Glutamatergic neuron (in vitro differentiated cells): Measurements from ENCODE around the gene UBL4A. TPM values are rescaled to one million over a fixed set of nuclear protein-coding genes. Genes with fewer than 3 reads are reported as not detected.

Source experiments
- DNase-seq: peaks from one replicate; pipeline ENCODE4 v3.0.0; 2022
- H3K27ac Mint-ChIP-seq: one replicate; pipeline ENCODE4 v1.8.0; 2020; ENCODE audit warnings: mild to moderate bottlenecking, mixed read lengths, inconsistent platforms; ENCODE audit not compliant: unreplicated experiment
- H3K27me3 Mint-ChIP-seq: one replicate; pipeline ENCODE4 v1.8.0; 2020; ENCODE audit warnings: mild to moderate bottlenecking, moderate library complexity, mixed read lengths, inconsistent platforms; ENCODE audit not compliant: unreplicated experiment
- H3K36me3 Mint-ChIP-seq: one replicate; pipeline ENCODE4 v1.8.0; 2020; ENCODE audit warnings: mild to moderate bottlenecking, mixed read lengths, inconsistent platforms; ENCODE audit not compliant: unreplicated experiment
- H3K4me1 Mint-ChIP-seq: one replicate; pipeline ENCODE4 v1.8.0; 2020; ENCODE audit warnings: mild to moderate bottlenecking, low read depth, mixed read lengths, inconsistent platforms; ENCODE audit not compliant: unreplicated experiment
- H3K4me3 Mint-ChIP-seq: one replicate; pipeline ENCODE4 v1.8.0; 2020; ENCODE audit warnings: mild to moderate bottlenecking, mixed read lengths, inconsistent platforms; ENCODE audit not compliant: unreplicated experiment
- H3K9me3 Mint-ChIP-seq: one replicate; pipeline ENCODE4 v1.8.0; 2020; ENCODE audit warnings: mild to moderate bottlenecking, moderate library complexity, mixed read lengths, inconsistent platforms; ENCODE audit not compliant: unreplicated experiment
- total RNA-seq: library from RNA; stranded (reverse); fragmentation: NEBNext Ultra II Directional; extraction: Animal tissue kit (Norgen Biotek cat#: 25700); gene quantifications from one replicate; pipeline ENCODE4 v1.2.1, GENCODE V29; 2021; ENCODE audit not compliant: unreplicated experiment
- TF ChIP-seq, protein P1 (sequence below): fragments of 200-600 bp; sonication (generic); IDR thresholded peaks from one replicate; pipeline ENCODE4 v1.5.0; 2021; ENCODE audit not compliant: partially characterized antibody, unreplicated experiment

UBL4A gene
- total RNA-seq, 1 donor from 2014 or later: 28.4 TPM

GRCh38 chrX:154519389-154519788 lies 33.0 kb upstream of the UBL4A start:
- H3K27me3 Mint-ChIP-seq: no peaks in the 10 kb centered on the region
- no peak overlapping the region for H3K4me3 Mint-ChIP-seq
- no peaks in the 10 kb centered on the region for H3K36me3 Mint-ChIP-seq
- H3K27ac Mint-ChIP-seq: no peak overlapping the region
- TF ChIP-seq, protein P1, sequence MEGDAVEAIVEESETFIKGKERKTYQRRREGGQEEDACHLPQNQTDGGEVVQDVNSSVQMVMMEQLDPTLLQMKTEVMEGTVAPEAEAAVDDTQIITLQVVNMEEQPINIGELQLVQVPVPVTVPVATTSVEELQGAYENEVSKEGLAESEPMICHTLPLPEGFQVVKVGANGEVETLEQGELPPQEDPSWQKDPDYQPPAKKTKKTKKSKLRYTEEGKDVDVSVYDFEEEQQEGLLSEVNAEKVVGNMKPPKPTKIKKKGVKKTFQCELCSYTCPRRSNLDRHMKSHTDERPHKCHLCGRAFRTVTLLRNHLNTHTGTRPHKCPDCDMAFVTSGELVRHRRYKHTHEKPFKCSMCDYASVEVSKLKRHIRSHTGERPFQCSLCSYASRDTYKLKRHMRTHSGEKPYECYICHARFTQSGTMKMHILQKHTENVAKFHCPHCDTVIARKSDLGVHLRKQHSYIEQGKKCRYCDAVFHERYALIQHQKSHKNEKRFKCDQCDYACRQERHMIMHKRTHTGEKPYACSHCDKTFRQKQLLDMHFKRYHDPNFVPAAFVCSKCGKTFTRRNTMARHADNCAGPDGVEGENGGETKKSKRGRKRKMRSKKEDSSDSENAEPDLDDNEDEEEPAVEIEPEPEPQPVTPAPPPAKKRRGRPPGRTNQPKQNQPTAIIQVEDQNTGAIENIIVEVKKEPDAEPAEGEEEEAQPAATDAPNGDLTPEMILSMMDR: no peak
- DNase-seq: no peak
- peaks cover 2% of the 10 kb centered on the region for H3K9me3 Mint-ChIP-seq
- peaks cover 6% of the 10 kb centered on the region for H3K4me1 Mint-ChIP-seq

DNA sequence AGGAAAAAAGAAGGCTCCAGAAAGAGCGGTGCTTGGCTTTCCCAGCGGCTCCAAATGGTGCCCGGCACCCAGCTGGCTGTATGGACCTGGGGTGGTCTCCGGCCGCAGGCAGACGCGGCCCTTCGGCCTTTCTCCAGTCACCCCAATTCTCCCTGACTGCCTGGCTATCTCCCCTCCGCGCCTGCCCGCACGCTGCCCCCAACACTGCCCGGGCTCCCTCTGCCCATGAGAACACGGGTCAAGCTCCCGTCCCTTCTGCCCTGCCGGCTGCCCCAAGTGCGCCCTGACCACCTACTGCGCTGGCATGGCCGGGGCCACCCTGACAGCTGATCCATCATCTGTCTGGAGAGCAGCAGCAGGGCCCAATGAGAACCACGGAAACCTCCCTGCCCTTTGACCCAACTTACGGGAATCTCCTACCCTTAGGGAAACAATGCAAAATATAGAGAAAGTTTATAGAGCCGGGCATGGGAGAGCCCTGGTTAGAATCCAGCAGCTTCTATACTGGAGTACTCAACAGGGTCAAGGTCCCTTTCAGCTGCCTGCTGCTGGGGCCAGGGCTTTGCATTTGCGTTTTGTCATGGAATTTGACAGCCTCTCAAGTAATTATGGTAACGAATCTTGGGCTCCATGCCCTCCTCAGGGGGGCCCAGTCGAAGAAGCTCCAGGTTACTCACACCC lies 30.8 kb upstream of the UBL4A start:
- H3K4me1 Mint-ChIP-seq: peaks cover 6% of the 10 kb centered on the region
- TF ChIP-seq, protein P1: no peak
- no peak for DNase-seq
- peak overlapping the region; percentile 8 for H3K27ac Mint-ChIP-seq
- no peaks in the 10 kb centered on the region for H3K36me3 Mint-ChIP-seq
- H3K4me3 Mint-ChIP-seq: no peak overlapping the region
- no peaks in the 10 kb centered on the region for H3K27me3 Mint-ChIP-seq
- peaks cover 2% of the 10 kb centered on the region for H3K9me3 Mint-ChIP-seq

- Mint-ChIP-seq H3K4me1 (peaks cover 6% of the 10 kb centered on the region), H3K36me3 (no peaks in the 10 kb centered on the region), H3K4me3 (peak overlapping the region; percentile 87), H3K27ac (peak overlapping the region; percentile 86), H3K27me3 (no peaks in the 10 kb centered on the region), H3K9me3 (no peaks in the 10 kb centered on the region)
- TF ChIP-seq, protein P1: no peak
- DNase-seq: no peak
Measured at GRCh38 chrX:154516656-154517100, 30.3 kb upstream of the UBL4A start.

DNA sequence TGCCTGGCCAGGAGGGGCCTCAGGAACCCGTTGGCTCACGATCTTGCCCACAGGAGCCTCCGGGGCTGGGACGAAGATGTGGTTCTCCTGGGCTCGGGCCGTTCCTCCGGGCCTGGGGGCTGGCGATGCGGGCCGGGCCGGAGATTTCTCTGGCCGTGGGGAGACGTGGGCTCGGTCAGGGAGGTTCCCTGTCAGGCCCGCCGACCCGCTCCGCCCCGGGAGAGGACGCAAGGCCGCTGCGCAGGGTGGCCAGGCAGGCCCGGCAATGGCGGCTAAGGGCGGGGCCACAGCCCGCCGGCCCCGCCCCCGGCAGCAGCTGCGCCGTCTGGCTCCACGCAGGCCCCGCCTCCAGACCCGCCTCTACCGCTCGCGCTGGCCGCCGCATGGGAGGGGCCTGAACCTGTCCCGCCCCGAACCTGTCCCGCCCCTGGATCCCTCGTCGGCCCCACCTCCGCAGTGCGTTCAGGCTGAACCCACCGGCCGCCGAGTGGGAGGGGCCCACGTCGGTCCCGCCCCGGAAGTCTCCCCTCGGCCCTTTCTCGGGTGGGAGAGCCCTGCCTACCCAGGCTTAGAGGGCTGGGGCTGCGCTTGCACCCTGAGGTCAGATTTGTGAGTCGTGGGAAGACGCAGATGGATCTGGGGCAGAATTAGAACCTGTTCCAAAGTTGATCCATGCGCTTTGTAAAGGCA lies 29.7 kb upstream of the UBL4A start, which contains the start of gene FAM3A:
Gene FAM3A (minus strand): TSS at position 267 of the 690 bp plus-strand sequence. CDS start 460 bp downstream, outside the sequence.
- Mint-ChIP-seq H3K36me3 (no peaks in the 10 kb centered on the region), H3K27me3 (no peaks in the 10 kb centered on the region), H3K4me1 (peaks cover 6% of the 10 kb centered on the region), H3K9me3 (no peaks in the 10 kb centered on the region), H3K27ac (peak within 1 kb of the TSS; percentile 86), H3K4me3 (peak within 1 kb of the TSS; percentile 87)
- DNase-seq: peak; percentile 93
- TF ChIP-seq, protein P1: no peak
